Measurements from ENCODE around the gene LRRC23.
"Not testable (repeated sequence)": the region's sequence is repeated elsewhere in the genome, so short reads cannot be mapped to it uniquely, and the experiment has no call there.

LRRC23 gene

GRCh38 chr12:6904280-6905276, at the start of gene LRRC23:
LRRC23 (plus strand) TSS chr12:6904822; CDS start chr12:6905634, 812 bp downstream.
- peak; percentile 100 for DNase-seq (ENCODE audit: low spot score)

- no peak for DNase-seq (ENCODE audit: low spot score)
Measured at GRCh38 chr12:6855322-6855721, 49.3 kb upstream of the LRRC23 start.

- DNase-seq (ENCODE audit: low spot score): no peak
Measured at GRCh38 chr12:6858799-6859198, 45.8 kb upstream of the LRRC23 start.

- DNase-seq (ENCODE audit: low spot score): no peak
Measured at GRCh38 chr12:6860116-6860515, 44.5 kb upstream of the LRRC23 start.

GRCh38 chr12:6860942-6861341, 43.7 kb upstream of the LRRC23 start:
- no peak for DNase-seq (ENCODE audit: low spot score)

- no peak for DNase-seq (ENCODE audit: low spot score)
Measured at GRCh38 chr12:6861391-6861790, 43.2 kb upstream of the LRRC23 start.

- DNase-seq (ENCODE audit: low spot score): no peak
Measured at GRCh38 chr12:6863033-6863432, 41.6 kb upstream of the LRRC23 start.

- no peak for DNase-seq (ENCODE audit: low spot score)
Measured at GRCh38 chr12:6863586-6864321, 40.9 kb upstream of the LRRC23 start.

- not testable (repeated sequence) for DNase-seq (ENCODE audit: low spot score)
Measured at GRCh38 chr12:6865307-6865706, 39.3 kb upstream of the LRRC23 start.

GRCh38 chr12:6866163-6866919, 38.3 kb upstream of the LRRC23 start:
- peak; percentile 56 for DNase-seq (ENCODE audit: low spot score)

- DNase-seq (ENCODE audit: low spot score): no peak
Measured at GRCh38 chr12:6866920-6867412, 37.7 kb upstream of the LRRC23 start.

GRCh38 chr12:6867413-6868210, 37.0 kb upstream of the LRRC23 start, which contains the start of gene TPI1:
TPI1 (plus strand) TSS chr12:6867531; CDS start chr12:6867567, 36 bp downstream.
- peak; percentile 94 for DNase-seq (ENCODE audit: low spot score)

- peak; percentile 60 for DNase-seq (ENCODE audit: low spot score)
Measured at GRCh38 chr12:6868211-6869048, 36.2 kb upstream of the LRRC23 start.

- DNase-seq (ENCODE audit: low spot score): peak; percentile 92
Measured at GRCh38 chr12:6869049-6870021, 35.3 kb upstream of the LRRC23 start.

- not testable (repeated sequence) for DNase-seq (ENCODE audit: low spot score)
Measured at GRCh38 chr12:6870304-6870703, 34.3 kb upstream of the LRRC23 start.

- DNase-seq (ENCODE audit: low spot score): peak; percentile 60
Measured at GRCh38 chr12:6871052-6871957, 33.3 kb upstream of the LRRC23 start.

Measured in ecto neural progenitor cell (in vitro differentiated cells).